Effector memory CD4-positive, alpha-beta T cell (primary cell): Measurements from ENCODE around the gene ZNF787.
"Not testable (repeated sequence)": the region's sequence is repeated elsewhere in the genome, so short reads cannot be mapped to it uniquely, and the experiment has no call there.

Experiments used
- DNase-seq, 3 donors: peaks; one replicate each; pipeline ENCODE4 v3.0.0-alpha.2; 2020
- H3K27ac ChIP-seq: 2 replicates; pipeline ENCODE4 v1.7.0; 2013; ENCODE audit warnings: mild to moderate bottlenecking, low read length, moderate library complexity; ENCODE audit not compliant: insufficient read depth, poor library complexity, severe bottlenecking
- H3K27me3 ChIP-seq: replicated peaks from 2 replicates; pipeline ENCODE4 v1.7.0; 2013; ENCODE audit warnings: mild to moderate bottlenecking, low read length; ENCODE audit not compliant: insufficient read depth, control insufficient read depth, poor library complexity, severe bottlenecking
- H3K36me3 ChIP-seq: 2 replicates; pipeline ENCODE4 v1.7.0; 2013; ENCODE audit warnings: mild to moderate bottlenecking, low read length, moderate library complexity; ENCODE audit not compliant: control insufficient read depth, insufficient read depth
- H3K4me1 ChIP-seq: 2 replicates; pipeline ENCODE4 v1.7.0; 2013; ENCODE audit warnings: low read length, mild to moderate bottlenecking; ENCODE audit not compliant: control insufficient read depth, insufficient read depth, poor library complexity, severe bottlenecking
- H3K4me3 ChIP-seq: 2 replicates; pipeline ENCODE4 v1.7.0; 2013; ENCODE audit warnings: low read length, low read depth, mild to moderate bottlenecking; ENCODE audit not compliant: insufficient read depth, poor library complexity, severe bottlenecking
- H3K9me3 ChIP-seq: 2 replicates; pipeline ENCODE4 v1.7.0; 2013; ENCODE audit warnings: mild to moderate bottlenecking, low read length, moderate library complexity; ENCODE audit not compliant: control insufficient read depth

ZNF787 gene

GRCh38 chr19:56098731-56099568, 22.1 kb downstream of the ZNF787 start:
- Histone ChIP-seq H3K27me3 (no peaks in the 10 kb centered on the region), H3K27ac (no peak overlapping the region), H3K36me3 (peaks cover 34% of the 10 kb centered on the region), H3K4me3 (no peak overlapping the region), H3K4me1 (no peaks in the 10 kb centered on the region), H3K9me3 (no peaks in the 10 kb centered on the region)
- no peak for DNase-seq

- H3K27me3 ChIP-seq, DNase-seq, H3K4me3 ChIP-seq, H3K4me1 ChIP-seq, H3K9me3 ChIP-seq, H3K27ac ChIP-seq: not testable (repeated sequence)
- H3K36me3 ChIP-seq = peaks cover 31% of the 10 kb centered on the region
Observed at GRCh38 chr19:56098237-56098636, 22.9 kb downstream of the ZNF787 start.

- peaks cover 26% of the 10 kb centered on the region for H3K36me3 ChIP-seq
- H3K27ac ChIP-seq = no peak overlapping the region
- DNase-seq = no peak
Observed at GRCh38 chr19:56097776-56098175, 23.3 kb downstream of the ZNF787 start.

GRCh38 chr19:56097306-56097705, 23.8 kb downstream of the ZNF787 start:
- H3K9me3 ChIP-seq = no peaks in the 10 kb centered on the region
- H3K27me3 ChIP-seq = no peaks in the 10 kb centered on the region
- no peak overlapping the region for H3K27ac ChIP-seq
- no peaks in the 10 kb centered on the region for H3K4me1 ChIP-seq
- H3K36me3 ChIP-seq = peaks cover 22% of the 10 kb centered on the region
- DNase-seq = no peak
- no peak overlapping the region for H3K4me3 ChIP-seq

More at GRCh38 chr19:56097776-56098175, 23.3 kb downstream of the ZNF787 start:
- Histone ChIP-seq H3K4me1 (no peaks in the 10 kb centered on the region), H3K4me3 (no peak overlapping the region), H3K9me3 (no peaks in the 10 kb centered on the region), H3K27me3 (no peaks in the 10 kb centered on the region)

GRCh38 chr19:56096665-56097064, 24.4 kb downstream of the ZNF787 start:
- Histone ChIP-seq H3K36me3 (peaks cover 15% of the 10 kb centered on the region), H3K4me1 (no peaks in the 10 kb centered on the region), H3K27me3 (no peaks in the 10 kb centered on the region), H3K9me3 (no peaks in the 10 kb centered on the region), H3K4me3 (no peak overlapping the region), H3K27ac (no peak overlapping the region)
- DNase-seq = no peak

DNA sequence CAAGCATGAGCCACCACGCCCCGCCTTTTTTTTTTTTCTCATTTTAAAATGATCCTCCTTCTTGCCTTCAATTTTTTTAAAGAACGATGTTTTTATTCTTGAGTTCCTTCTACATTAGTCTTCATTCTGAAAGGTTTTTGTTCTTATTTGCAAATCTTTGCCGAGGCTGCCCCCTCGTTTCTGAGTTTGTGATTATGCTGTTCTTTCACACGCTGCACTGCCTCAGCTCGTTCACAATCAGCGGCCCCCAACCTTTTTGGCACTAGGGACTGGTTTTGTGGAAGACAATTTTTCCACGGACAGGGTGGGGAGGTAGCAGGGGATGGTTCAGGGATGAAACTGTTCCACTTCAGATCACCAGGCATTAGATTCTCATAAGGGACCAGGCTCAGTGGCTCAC, 26.6 kb downstream of the ZNF787 start:
- Histone ChIP-seq H3K27ac (no peak overlapping the region), H3K4me1 (no peaks in the 10 kb centered on the region), H3K4me3 (no peak overlapping the region), H3K36me3 (peaks cover 16% of the 10 kb centered on the region), H3K27me3 (no peaks in the 10 kb centered on the region), H3K9me3 (no peaks in the 10 kb centered on the region)
- no peak for DNase-seq

DNA sequence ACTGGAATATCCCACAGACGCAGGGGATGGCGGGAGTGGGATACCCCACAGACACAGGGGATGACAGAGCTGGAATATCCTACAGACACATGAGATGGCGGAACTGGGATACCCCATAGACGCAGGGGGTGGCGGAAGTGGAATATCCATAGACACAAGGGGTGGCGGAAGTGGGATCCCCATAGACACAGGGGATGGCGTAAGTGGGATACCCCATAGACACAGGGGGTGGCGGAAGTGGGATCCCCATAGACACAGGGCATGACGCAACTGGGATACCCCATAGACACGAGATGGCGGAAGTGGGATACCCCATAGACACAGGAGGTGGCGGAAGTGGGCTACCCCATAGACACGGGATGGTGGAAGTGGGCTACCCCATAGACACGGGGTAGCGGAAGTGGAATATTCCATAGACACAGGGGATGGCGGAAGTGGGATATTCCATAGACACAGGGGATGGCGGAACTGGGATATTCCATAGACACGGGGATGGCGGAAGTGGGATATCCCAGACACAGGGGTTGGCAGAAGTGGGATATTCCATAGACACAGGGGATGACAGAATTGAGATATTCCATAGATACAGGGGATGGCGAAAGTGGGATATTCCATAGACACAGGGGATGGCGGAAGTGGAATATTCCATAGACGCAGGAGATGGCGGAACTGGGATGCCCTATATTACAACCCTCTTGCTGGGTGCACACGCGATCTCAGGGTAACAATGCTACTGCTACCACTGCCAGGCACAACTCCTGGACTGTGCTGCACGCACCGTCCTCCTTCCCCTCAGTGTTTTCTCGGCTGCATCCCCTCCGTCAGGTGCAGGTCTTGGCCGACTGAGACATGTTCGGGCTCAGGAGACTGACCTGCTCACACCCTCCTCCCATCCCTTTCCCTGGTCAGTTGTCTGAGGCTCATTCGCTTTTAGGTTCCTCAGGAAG, 28.1 kb downstream of the ZNF787 start:
- no peak overlapping the region for H3K4me3 ChIP-seq
- no peak for DNase-seq
- no peak overlapping the region for H3K27ac ChIP-seq
- no peaks in the 10 kb centered on the region for H3K4me1 ChIP-seq
- H3K36me3 ChIP-seq = peaks cover 22% of the 10 kb centered on the region
- H3K27me3 ChIP-seq = no peaks in the 10 kb centered on the region
- no peaks in the 10 kb centered on the region for H3K9me3 ChIP-seq

- DNase-seq = peak; percentile 23 to 50 (median 29)
- peaks cover 18% of the 10 kb centered on the region for H3K36me3 ChIP-seq
- H3K27me3 ChIP-seq = no peaks in the 10 kb centered on the region
- H3K27ac ChIP-seq = no peak overlapping the region
- no peaks in the 10 kb centered on the region for H3K4me1 ChIP-seq
- H3K9me3 ChIP-seq = no peaks in the 10 kb centered on the region
- no peak overlapping the region for H3K4me3 ChIP-seq
Observed at GRCh38 chr19:56091751-56092546, 29.1 kb downstream of the ZNF787 start.

DNA sequence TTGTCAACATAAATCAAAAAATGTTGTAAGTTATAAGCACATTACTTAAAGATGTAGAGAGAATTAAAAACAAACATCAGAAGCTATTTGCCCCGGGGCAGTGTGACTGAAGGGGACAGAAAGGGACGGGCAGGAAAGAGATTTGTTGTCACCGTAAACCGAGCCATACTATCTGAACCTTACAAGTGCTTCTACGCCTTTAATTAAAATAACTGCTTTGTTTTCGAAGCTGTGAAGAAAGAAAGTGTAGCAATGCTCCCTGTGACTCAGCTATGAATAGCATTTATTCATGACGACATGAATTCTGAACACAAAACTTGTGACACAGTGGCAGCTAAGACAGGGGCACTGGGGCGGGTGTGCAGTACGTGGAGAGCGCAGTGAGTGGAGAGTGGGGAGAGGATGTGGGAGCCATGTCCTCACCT, 30.0 kb downstream of the ZNF787 start:
- no peak overlapping the region for H3K27ac ChIP-seq

More for the DNA sequence above, 30.0 kb downstream of the ZNF787 start:
- no peaks in the 10 kb centered on the region for H3K4me1 ChIP-seq
- no peaks in the 10 kb centered on the region for H3K27me3 ChIP-seq
- peaks cover 18% of the 10 kb centered on the region for H3K36me3 ChIP-seq
- H3K4me3 ChIP-seq = no peak overlapping the region
- no peak for DNase-seq
- H3K9me3 ChIP-seq = no peaks in the 10 kb centered on the region
